GM12873 (cell line): Measurements from ENCODE around the gene SLC25A11.

ENCODE experiments used
- CTCF ChIP-seq: IDR thresholded peaks from 2 replicates; pipeline ENCODE4 v1.5.1; 2012; ENCODE audit warnings: low read depth, mild to moderate bottlenecking, moderate library complexity, low read length, control low read depth; ENCODE audit not compliant: insufficient read depth; ENCODE audit errors: missing control alignments

The SLC25A11 gene

GRCh38 chr17:4978726-4979125, 38.9 kb upstream of the SLC25A11 start:
- TF ChIP-seq CTCF = no peak

- no peak for TF ChIP-seq CTCF
These were observed 34.3 kb upstream of the SLC25A11 start for GRCh38 chr17:4974115-4974670.

GRCh38 chr17:4973256-4974114, 33.6 kb upstream of the SLC25A11 start:
- no peak for TF ChIP-seq CTCF

- TF ChIP-seq CTCF = no peak
These were observed 32.9 kb upstream of the SLC25A11 start for GRCh38 chr17:4972752-4973151.

- no peak for TF ChIP-seq CTCF
These were observed 32.5 kb upstream of the SLC25A11 start for GRCh38 chr17:4972322-4972721.

GRCh38 chr17:4971826-4972225, 32.0 kb upstream of the SLC25A11 start:
- no peak for TF ChIP-seq CTCF

- no peak for TF ChIP-seq CTCF
These were observed 30.4 kb upstream of the SLC25A11 start for GRCh38 chr17:4970273-4970672.
